Lower lobe of right lung (tissue), 2 donors: ENCODE measurements around the gene MAPKAPK2. TPM values are rescaled to one million over a fixed set of nuclear protein-coding genes. Genes with fewer than 3 reads are reported as not detected.

Experiments
- ATAC-seq, 2 donors: fragments of 200-7000 bp; cut with Tn5 transposase; one replicate each; pipeline ENCODE4 v1.9.1; 2020 to 2022; ENCODE audit warnings: mild to moderate bottlenecking in 2 of 2, moderate library complexity in 2 of 2
- DNase-seq: peaks from one replicate; pipeline ENCODE4 v3.0.0-alpha.2; 2020
- H3K27ac ChIP-seq: fragments of 200-600 bp; one replicate; pipeline ENCODE4 v1.8.0; 2022
- H3K27me3 ChIP-seq: fragments of 200-600 bp; one replicate; pipeline ENCODE4 v1.8.0; 2022; ENCODE audit warnings: low read depth
- H3K36me3 ChIP-seq: fragments of 200-600 bp; one replicate; pipeline ENCODE4 v1.8.0; 2022; ENCODE audit warnings: mild to moderate bottlenecking
- H3K4me1 ChIP-seq: fragments of 200-600 bp; one replicate; pipeline ENCODE4 v1.8.0; 2022
- H3K4me3 ChIP-seq: fragments of 200-600 bp; one replicate; pipeline ENCODE4 v1.8.0; 2022; ENCODE audit warnings: mild to moderate bottlenecking
- H3K9me3 ChIP-seq: fragments of 200-600 bp; one replicate; pipeline ENCODE4 v1.8.0; 2022
- CTCF ChIP-seq: fragments of 200-600 bp; IDR thresholded peaks from one replicate; pipeline ENCODE4 v1.8.0; 2022; ENCODE audit warnings: antibody characterized with exemption, mild to moderate bottlenecking
- intact Hi-C: fragments of 100-400 bp; cut with DNase I; formaldehyde crosslinking; loops from one replicate; pipeline ENCODE4 v1.11.0; 2022
- total RNA-seq: library from RNA; stranded (reverse); fragmentation: NEBNext Ultra II Directional; extraction: Animal tissue kit (Norgen Biotek cat#: 25700); gene quantifications from one replicate; pipeline ENCODE4 v1.2.1, GENCODE V29; 2021
- donor health status: DM: no; HTN: yes; CAD: no; lungs with severe emphysema.

The MAPKAPK2 gene
- total RNA-seq, 1 donor from 2014 or later: 87.0 TPM

- Histone ChIP-seq H3K4me3 (no peak overlapping the region), H3K36me3 (peaks cover 29% of the 10 kb centered on the region), H3K9me3 (no peaks in the 10 kb centered on the region), H3K27me3 (no peaks in the 10 kb centered on the region), H3K4me1 (peaks cover 29% of the 10 kb centered on the region), H3K27ac (peak overlapping the region; percentile 39)
- intact Hi-C loops: no loop called here
- ATAC-seq (peak in 1 of 2 donors; percentile 8), DNase-seq (no peak)
- TF ChIP-seq CTCF: no peak
Observed at GRCh38 chr1:206737729-206738201, 53.1 kb downstream of the MAPKAPK2 start.

GRCh38 chr1:206738370-206739366, 54.0 kb downstream of the MAPKAPK2 start:
- intact Hi-C loops: no loop called here
- H3K4me3 ChIP-seq: no peak overlapping the region
- no peak for TF ChIP-seq CTCF
- H3K27ac ChIP-seq: no peak overlapping the region
- H3K27me3 ChIP-seq: no peaks in the 10 kb centered on the region
- H3K36me3 ChIP-seq: peaks cover 20% of the 10 kb centered on the region
- ATAC-seq: peak in 1 of 2 donors; percentile 15
- peaks cover 29% of the 10 kb centered on the region for H3K4me1 ChIP-seq
- H3K9me3 ChIP-seq: no peaks in the 10 kb centered on the region
- no peak for DNase-seq

GRCh38 chr1:206739411-206740076, 54.8 kb downstream of the MAPKAPK2 start:
- ATAC-seq (peak; percentile 4 to 62), DNase-seq (no peak)
- no peak overlapping the region for H3K27ac ChIP-seq
- TF ChIP-seq CTCF: no peak
- H3K9me3 ChIP-seq: no peaks in the 10 kb centered on the region
- no peak overlapping the region for H3K4me3 ChIP-seq
- H3K36me3 ChIP-seq: peaks cover 11% of the 10 kb centered on the region
- peaks cover 29% of the 10 kb centered on the region for H3K4me1 ChIP-seq
- intact Hi-C loops: no loop called here
- H3K27me3 ChIP-seq: no peaks in the 10 kb centered on the region

- intact Hi-C loops: no loop called here
- no peaks in the 10 kb centered on the region for H3K9me3 ChIP-seq
- DNase-seq: no peak
- H3K27me3 ChIP-seq: no peaks in the 10 kb centered on the region
- H3K4me3 ChIP-seq: no peak overlapping the region
- no peak for TF ChIP-seq CTCF
- ATAC-seq: no peak
- H3K4me1 ChIP-seq: peaks cover 29% of the 10 kb centered on the region
- no peaks in the 10 kb centered on the region for H3K36me3 ChIP-seq
- no peak overlapping the region for H3K27ac ChIP-seq
Observed at GRCh38 chr1:206741142-206741701, 56.5 kb downstream of the MAPKAPK2 start.

GRCh38 chr1:206742719-206743383, 58.1 kb downstream of the MAPKAPK2 start:
- TF ChIP-seq CTCF: no peak
- no peak for ATAC-seq
- Histone ChIP-seq H3K9me3 (no peaks in the 10 kb centered on the region), H3K27ac (no peak overlapping the region), H3K36me3 (no peaks in the 10 kb centered on the region), H3K27me3 (no peaks in the 10 kb centered on the region), H3K4me3 (no peak overlapping the region), H3K4me1 (peaks cover 22% of the 10 kb centered on the region)
- no peak for DNase-seq
- intact Hi-C loops: no loop called here
